GF-D8 (cell line): ENCODE data around the gene LENG1.

Source experiments
- DNase-seq: peaks from one replicate; lab custom pipeline; 2025; lab: John Stamatoyannopoulos, UW

LENG1 gene

GRCh38 chr19:54141356-54141755 is 18.2 kb downstream of the LENG1 start:
- no peak for DNase-seq

- no peak for DNase-seq
These were observed 20.8 kb downstream of the LENG1 start for GRCh38 chr19:54138489-54139256.

GRCh38 chr19:54137699-54138488 is 21.6 kb downstream of the LENG1 start, which contains the start of gene CNOT3:
TSS of gene CNOT3 (plus strand) at chr19:54137762. CDS start at chr19:54142979, 5,217 bp downstream.
- DNase-seq, result no peak

GRCh38 chr19:54136864-54137698 is 22.4 kb downstream of the LENG1 start:
- DNase-seq, result peak; percentile 100

GRCh38 chr19:54136086-54136863 is 23.2 kb downstream of the LENG1 start:
- DNase-seq, result no peak

- no peak for DNase-seq
These were observed 25.4 kb downstream of the LENG1 start for GRCh38 chr19:54133957-54134590.

- DNase-seq, result peak; percentile 60
These were observed 26.1 kb downstream of the LENG1 start for GRCh38 chr19:54133312-54133956.

- DNase-seq, result no peak
These were observed 29.9 kb downstream of the LENG1 start for GRCh38 chr19:54129617-54129996.

GRCh38 chr19:54128796-54129616 is 30.5 kb downstream of the LENG1 start:
- DNase-seq, result no peak

- no peak for DNase-seq
These were observed 31.1 kb downstream of the LENG1 start for GRCh38 chr19:54128441-54128725.

GRCh38 chr19:54127688-54128440 is 31.7 kb downstream of the LENG1 start:
- DNase-seq, result no peak

GRCh38 chr19:54125713-54126112 is 33.8 kb downstream of the LENG1 start:
- no peak for DNase-seq

- no peak for DNase-seq
These were observed 35.1 kb downstream of the LENG1 start for GRCh38 chr19:54124393-54124792.

GRCh38 chr19:54123682-54124081 is 35.8 kb downstream of the LENG1 start:
- DNase-seq, result no peak

- DNase-seq, result no peak
These were observed 38.3 kb downstream of the LENG1 start for GRCh38 chr19:54121259-54121658.

- peak; percentile 90 for DNase-seq
These were observed 44.1 kb downstream of the LENG1 start, which contains the start of the genes PRPF31 and TFPT for GRCh38 chr19:54115109-54116063. TSS of gene PRPF31 (plus strand) at chr19:54115754. CDS start at chr19:54118279, 2,525 bp downstream. TSS of gene TFPT (minus strand) at chr19:54115657. CDS start at chr19:54115269, 388 bp downstream.

GRCh38 chr19:54114340-54115108 is 45.0 kb downstream of the LENG1 start:
- peak; percentile 42 for DNase-seq
